GM23338 (cell line): ENCODE results near the gene TARS1. TPM values are rescaled to one million over a fixed set of nuclear protein-coding genes. Genes with fewer than 3 reads are reported as not detected.

Source experiments
- ATAC-seq: fragments of 200-7000 bp; cut with Tn5 transposase; 3 replicates; pipeline ENCODE4 v1.9.1; 2020
- DNase-seq: peaks from one replicate; pipeline ENCODE4 v3.0.0-alpha.2; 2015; ENCODE audit warnings: low spot score
- H2AFZ ChIP-seq: fragments of 200-600 bp; sonication (generic); 2 replicates; pipeline ENCODE4 v1.8.0; 2016; ENCODE audit warnings: antibody characterized with exemption, mild to moderate bottlenecking, moderate library complexity
- H3F3A ChIP-seq: fragments of 200-600 bp; sonication (generic); replicated peaks from 2 replicates; pipeline ENCODE4 v1.8.0; 2017; ENCODE audit warnings: antibody characterized with exemption, mixed run types, low read depth
- H3K27ac ChIP-seq: fragments of 200-600 bp; sonication (generic); 2 replicates; pipeline ENCODE4 v1.6.1; 2016; ENCODE audit warnings: low read depth
- H3K27me3 ChIP-seq: fragments of 200-600 bp; sonication (generic); 2 replicates; pipeline ENCODE4 v1.8.0; 2016; ENCODE audit warnings: mild to moderate bottlenecking, mixed run types, moderate library complexity; ENCODE audit not compliant: insufficient read depth
- H3K36me3 ChIP-seq: fragments of 200-600 bp; sonication (generic); 2 replicates; pipeline ENCODE4 v1.8.0; 2016; ENCODE audit warnings: mild to moderate bottlenecking; ENCODE audit not compliant: insufficient read depth
- H3K4me1 ChIP-seq: fragments of 200-600 bp; sonication (generic); 2 replicates; pipeline ENCODE4 v1.8.0; 2016; ENCODE audit warnings: mild to moderate bottlenecking, moderate library complexity; ENCODE audit not compliant: insufficient read depth
- H3K4me2 ChIP-seq: fragments of 200-600 bp; sonication (generic); 2 replicates; pipeline ENCODE4 v1.7.1; 2017; ENCODE audit warnings: mixed run types
- H3K4me3 ChIP-seq: fragments of 200-600 bp; sonication (generic); 2 replicates; pipeline ENCODE4 v1.6.1; 2016; ENCODE audit warnings: mixed run types
- H3K79me2 ChIP-seq: fragments of 200-600 bp; sonication (generic); replicated peaks from 2 replicates; pipeline ENCODE4 v1.8.0; 2017; ENCODE audit warnings: mild to moderate bottlenecking; ENCODE audit not compliant: insufficient read depth
- H3K9me2 ChIP-seq: fragments of 200-600 bp; sonication (generic); 2 replicates; pipeline ENCODE4 v1.8.0; 2017; ENCODE audit not compliant: insufficient read depth
- H4K20me1 ChIP-seq: fragments of 200-600 bp; sonication (generic); replicated peaks from 2 replicates; pipeline ENCODE4 v1.8.0; 2017; ENCODE audit warnings: mild to moderate bottlenecking; ENCODE audit not compliant: insufficient read depth
- H3K27ac Mint-ChIP-seq: 2 replicates; pipeline ENCODE4 v1.8.0; 2020; ENCODE audit warnings: inconsistent platforms, mild to moderate bottlenecking, moderate library complexity, mixed read lengths
- H3K27me3 Mint-ChIP-seq: 3 replicates; pipeline ENCODE4 v1.8.0; 2022; ENCODE audit warnings: low read depth, mild to moderate bottlenecking, moderate library complexity, mixed read lengths, inconsistent platforms; ENCODE audit not compliant: insufficient read depth, poor library complexity
- H3K36me3 Mint-ChIP-seq: 3 replicates; pipeline ENCODE4 v1.8.0; 2021; ENCODE audit warnings: low read depth, mild to moderate bottlenecking, inconsistent platforms, moderate library complexity, mixed read lengths
- H3K4me1 Mint-ChIP-seq: 3 replicates; pipeline ENCODE4 v1.8.0; 2020; ENCODE audit warnings: mild to moderate bottlenecking, inconsistent platforms, mixed read lengths
- H3K4me3 Mint-ChIP-seq: 3 replicates; pipeline ENCODE4 v1.8.0; 2021; ENCODE audit warnings: moderate library complexity, mild to moderate bottlenecking, inconsistent platforms, mixed read lengths
- H3K9me3 Mint-ChIP-seq: 3 replicates; pipeline ENCODE4 v1.8.0; 2020; ENCODE audit warnings: moderate library complexity, mild to moderate bottlenecking, inconsistent platforms, mixed read lengths
- CREB1 ChIP-seq: fragments of 250-450 bp; sonication (Bioruptor Pico); IDR thresholded peaks from 2 replicates; pipeline ENCODE4 v1.5.0; 2020; ENCODE audit warnings: low read depth, mild to moderate bottlenecking, moderate library complexity
- CTCF ChIP-seq, 2 experiments: fragments of 200-600 bp in 1 of 2; sonication (generic) in 1 of 2; conservative IDR thresholded peaks; 2 replicates each; pipeline versions ENCODE4 v1.5.1 to v1.6.1; 2016 to 2017; ENCODE audit warnings: antibody characterized with exemption in 2 of 2, low read depth in 2 of 2, mild to moderate bottlenecking in 2 of 2, moderate library complexity in 1 of 2
- ETS1 ChIP-seq: IDR thresholded peaks from 2 replicates; pipeline ENCODE4 v1.6.1; 2016; ENCODE audit warnings: antibody characterized with exemption
- EZH2 ChIP-seq: fragments of 200-600 bp; sonication (generic); IDR thresholded peaks from one replicate; pipeline ENCODE4 v1.8.0; 2017; ENCODE audit warnings: antibody characterized with exemption, mild to moderate bottlenecking, low read depth; ENCODE audit not compliant: unreplicated experiment
- NANOG ChIP-seq: IDR thresholded peaks from 2 replicates; pipeline ENCODE4 v1.6.1; 2016; ENCODE audit warnings: antibody characterized with exemption, borderline replicate concordance
- POLR2AphosphoS5 ChIP-seq: IDR thresholded peaks from 2 replicates; pipeline ENCODE4 v1.6.1; 2016; ENCODE audit warnings: antibody characterized with exemption, low read depth
- REST ChIP-seq: IDR thresholded peaks from one replicate; pipeline ENCODE4 v1.6.1; 2018; ENCODE audit warnings: antibody characterized with exemption; ENCODE audit not compliant: unreplicated experiment
- ZNF114 ChIP-seq: fragments of 250-450 bp; sonication (Bioruptor Pico); IDR thresholded peaks from 2 replicates; pipeline ENCODE4 v1.5.0; 2020; ENCODE audit warnings: mild to moderate bottlenecking, moderate library complexity
- ZNF331 ChIP-seq: fragments of 250-450 bp; sonication (Bioruptor Pico); IDR thresholded peaks from 2 replicates; pipeline ENCODE4 v1.5.0; 2020; ENCODE audit warnings: low read depth, mild to moderate bottlenecking, moderate library complexity
- ZNF462 ChIP-seq: fragments of 250-450 bp; sonication (Bioruptor Pico); IDR thresholded peaks from 2 replicates; pipeline ENCODE4 v1.5.0; 2020; ENCODE audit warnings: mild to moderate bottlenecking, moderate library complexity
- polyA plus RNA-seq: library from polyadenylated mRNA; unstranded; fragments of >200 nt; fragmentation: Nextera tagmentation; extraction: Ambion mirVana; gene quantifications from 2 replicates; pipeline ENCODE4 v1.2.1, GENCODE V29; 2016
- total RNA-seq: library from RNA; depleted of rRNA; stranded (reverse); fragments of >200 nt; shearing (Covaris generic); gene quantifications from 2 replicates; pipeline ENCODE4 v1.2.3, GENCODE V29; 2014

TARS1 gene
- total and polyA plus RNA-seq, 2 experiments from 2014 or later, result 458 to 473 TPM

GRCh38 chr5:33430983-33431382 lies 9.8 kb upstream of the TARS1 start:
- Histone ChIP-seq H3F3A (no peaks in the 10 kb centered on the region), H3K4me1 (no peaks in the 10 kb centered on the region), H3K36me3 (no peaks in the 10 kb centered on the region; the same call in 1 of the 2 replicates), H3K4me3 (no peak overlapping the region), H3K27ac (no peak overlapping the region), H3K4me2 (no peak overlapping the region), H3K9me2 (peaks cover 6% of the 10 kb centered on the region; the same call in 1 of the 2 replicates), H3K27me3 (no peaks in the 10 kb centered on the region), H2AFZ (no peak overlapping the region), H4K20me1 (no peaks in the 10 kb centered on the region), H3K79me2 (no peaks in the 10 kb centered on the region)
- Mint-ChIP-seq H3K27ac (no peak overlapping the region), H3K4me1 (no peaks in the 10 kb centered on the region; the same call in 2 of the 3 replicates), H3K27me3 (peaks cover 2% of the 10 kb centered on the region), H3K9me3 (peaks cover 20% of the 10 kb centered on the region), H3K36me3 (peaks cover 9% of the 10 kb centered on the region), H3K4me3 (no peak overlapping the region)
- no peak for DNase-seq
- ATAC-seq, result no peak
- TF ChIP-seq ZNF331, result no peak
- TF ChIP-seq POLR2AphosphoS5, result no peak
- TF ChIP-seq NANOG, result no peak
- no peak for TF ChIP-seq ETS1
- no peak for TF ChIP-seq EZH2
- no peak for TF ChIP-seq REST
- no peak for TF ChIP-seq ZNF462
- TF ChIP-seq CTCF (conservative IDR thresholded peaks at IDR 0.05; ENCODE audit: low read depth in 2 of 2), result no peak
- TF ChIP-seq ZNF114 (CRISPR knock-in tag), result no peak
- TF ChIP-seq CREB1, result no peak
